Bronchial epithelial cell (primary cell): ENCODE measurements around the gene MCTP2. TPM values are rescaled to one million over a fixed set of nuclear protein-coding genes. Genes with fewer than 3 reads are reported as not detected.

Source experiments
- DNase-seq: peaks from one replicate; pipeline ENCODE4 v3.0.0-alpha.2; 2010; ENCODE audit warnings: low read depth
- FAIRE-seq: peaks from 2 replicates; lab custom pipeline; 2011; peaks lifted over from hg19 to GRCh38; lab: Jason Lieb, UNC
- H3K27me3 ChIP-seq: 2 replicates; pipeline ENCODE4 v1.5.1; 2011; ENCODE audit warnings: low read length; ENCODE audit not compliant: control insufficient read depth, insufficient read depth
- H3K36me3 ChIP-seq: 2 replicates; pipeline ENCODE4 v1.5.1; 2011; ENCODE audit warnings: low read length; ENCODE audit not compliant: control insufficient read depth, insufficient read depth
- H3K4me3 ChIP-seq: 2 replicates; pipeline ENCODE4 v1.5.1; 2011; ENCODE audit warnings: mild to moderate bottlenecking, low read depth, low read length, control low read depth
- CTCF ChIP-seq: IDR thresholded peaks from 2 replicates; pipeline ENCODE4 v1.5.1; 2011; ENCODE audit warnings: mild to moderate bottlenecking, moderate library complexity, low read length, control low read depth, inconsistent platforms; ENCODE audit not compliant: insufficient read depth, severe bottlenecking
- total RNA-seq: library from RNA; depleted of rRNA; stranded (reverse); fragments of >200 nt; gene quantifications from 2 replicates; pipeline ENCODE4 v1.2.1, GENCODE V29; 2014

MCTP2 gene
- total RNA-seq, 1 donor from 2014 or later: 20.0 TPM

GRCh38 chr15:94404733-94405283 is 173.4 kb downstream of the MCTP2 start:
- H3K36me3 ChIP-seq: peaks cover 2% of the 10 kb centered on the region
- no peak overlapping the region for H3K4me3 ChIP-seq
- H3K27me3 ChIP-seq: no peaks in the 10 kb centered on the region
- no peak for TF ChIP-seq CTCF
- FAIRE-seq (no peak), DNase-seq (no peak)

- no peak for TF ChIP-seq CTCF
- Histone ChIP-seq H3K27me3 (no peaks in the 10 kb centered on the region), H3K4me3 (no peak overlapping the region), H3K36me3 (peaks cover 4% of the 10 kb centered on the region)
- FAIRE-seq (no peak), DNase-seq (no peak)
These were observed 179.9 kb downstream of the MCTP2 start for GRCh38 chr15:94411285-94411684.

GRCh38 chr15:94411846-94412245 is 180.5 kb downstream of the MCTP2 start:
- DNase-seq (no peak), FAIRE-seq (no peak)
- Histone ChIP-seq H3K27me3 (no peaks in the 10 kb centered on the region), H3K4me3 (no peak overlapping the region), H3K36me3 (peaks cover 4% of the 10 kb centered on the region)
- no peak for TF ChIP-seq CTCF

- Histone ChIP-seq H3K36me3 (peaks cover 4% of the 10 kb centered on the region), H3K27me3 (no peaks in the 10 kb centered on the region), H3K4me3 (no peak overlapping the region)
- peak; percentile 43 for DNase-seq
- FAIRE-seq: no peak
- TF ChIP-seq CTCF: peak; percentile 23
These were observed 181.8 kb downstream of the MCTP2 start for GRCh38 chr15:94412979-94413746.

DNA sequence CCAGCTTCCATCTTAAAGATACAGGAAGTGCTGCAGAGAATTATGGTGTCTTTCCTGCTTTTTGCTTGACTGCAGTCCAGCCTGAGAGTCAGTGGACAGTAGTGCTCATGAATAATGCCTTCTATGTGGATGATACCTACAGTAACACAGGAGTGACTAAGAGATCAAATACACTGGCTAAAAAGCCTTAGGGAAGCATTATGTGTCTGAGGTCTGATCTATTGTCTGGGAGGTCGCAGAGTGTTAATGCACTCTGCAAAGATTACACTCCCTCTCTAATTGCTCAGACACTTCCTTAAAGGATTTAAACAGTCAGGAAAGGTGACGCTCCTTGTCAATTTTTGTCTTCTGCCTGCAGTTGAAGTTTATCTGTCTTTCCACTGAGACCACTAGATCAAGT is 183.6 kb downstream of the MCTP2 start:
- TF ChIP-seq CTCF: no peak

DNA sequence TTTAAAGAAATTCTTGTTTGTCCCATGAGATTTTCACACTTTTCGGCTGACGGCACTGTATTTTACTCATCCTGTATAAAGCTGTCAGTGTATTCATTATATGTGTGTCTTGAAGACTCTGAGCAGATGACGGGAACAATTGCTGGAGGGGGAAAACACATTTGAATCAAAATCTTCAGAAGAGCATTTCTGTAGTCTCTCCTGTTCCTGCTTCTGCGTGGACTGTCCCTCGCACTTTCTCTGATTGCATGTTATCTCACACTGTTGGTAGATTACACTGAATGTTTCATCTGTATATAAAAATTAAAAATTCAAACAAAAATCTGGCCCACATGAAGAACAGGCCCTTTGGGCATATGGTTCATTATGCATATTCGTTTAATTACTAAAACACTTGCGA is 184.9 kb downstream of the MCTP2 start:
- H3K27me3 ChIP-seq: no peaks in the 10 kb centered on the region
- FAIRE-seq: no peak
- no peak for TF ChIP-seq CTCF
- H3K4me3 ChIP-seq: no peak overlapping the region
- DNase-seq: no peak
- peaks cover 4% of the 10 kb centered on the region for H3K36me3 ChIP-seq

More for the DNA sequence above, 183.6 kb downstream of the MCTP2 start:
- FAIRE-seq: no peak
- Histone ChIP-seq H3K27me3 (no peaks in the 10 kb centered on the region), H3K36me3 (peaks cover 4% of the 10 kb centered on the region), H3K4me3 (no peak overlapping the region)
- peak; percentile 32 for DNase-seq
